ENCODE results near the gene SOX13.
"Not testable (repeated sequence)": the region's sequence is repeated elsewhere in the genome, so short reads cannot be mapped to it uniquely, and the experiment has no call there.

The SOX13 gene

GRCh38 chr1:204087893-204088528, 15.1 kb downstream of the SOX13 start:
- no peak for DNase-seq (ENCODE audit: low read depth)

- DNase-seq (ENCODE audit: low read depth) = no peak
These were observed 15.7 kb downstream of the SOX13 start for GRCh38 chr1:204088596-204088995.

GRCh38 chr1:204089044-204089751, 16.3 kb downstream of the SOX13 start:
- DNase-seq (ENCODE audit: low read depth) = peak; percentile 24

DNA sequence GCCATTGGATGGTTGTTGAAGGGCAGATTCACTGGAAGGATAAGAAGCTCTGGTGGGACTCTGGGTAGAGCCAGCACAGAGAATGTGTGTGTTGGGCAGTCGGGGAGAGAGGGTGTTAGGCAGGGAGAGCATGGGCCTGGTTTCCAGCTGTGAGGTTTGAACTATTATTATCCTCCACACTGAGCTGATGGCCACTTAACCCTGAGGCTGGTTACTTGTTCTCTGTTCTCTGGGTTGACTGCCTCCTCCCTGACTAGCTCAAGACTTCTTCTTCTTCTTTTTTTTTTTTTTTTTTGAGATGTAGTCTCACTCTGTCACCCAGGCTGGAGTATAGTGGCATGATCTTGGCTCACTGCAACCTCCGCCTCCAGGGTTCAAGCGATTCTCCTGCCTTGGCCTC, 17.2 kb downstream of the SOX13 start:
- not testable (repeated sequence) for DNase-seq (ENCODE audit: low read depth)

- DNase-seq (ENCODE audit: low read depth) = no peak
These were observed 18.2 kb downstream of the SOX13 start for GRCh38 chr1:204091066-204091465.

DNA sequence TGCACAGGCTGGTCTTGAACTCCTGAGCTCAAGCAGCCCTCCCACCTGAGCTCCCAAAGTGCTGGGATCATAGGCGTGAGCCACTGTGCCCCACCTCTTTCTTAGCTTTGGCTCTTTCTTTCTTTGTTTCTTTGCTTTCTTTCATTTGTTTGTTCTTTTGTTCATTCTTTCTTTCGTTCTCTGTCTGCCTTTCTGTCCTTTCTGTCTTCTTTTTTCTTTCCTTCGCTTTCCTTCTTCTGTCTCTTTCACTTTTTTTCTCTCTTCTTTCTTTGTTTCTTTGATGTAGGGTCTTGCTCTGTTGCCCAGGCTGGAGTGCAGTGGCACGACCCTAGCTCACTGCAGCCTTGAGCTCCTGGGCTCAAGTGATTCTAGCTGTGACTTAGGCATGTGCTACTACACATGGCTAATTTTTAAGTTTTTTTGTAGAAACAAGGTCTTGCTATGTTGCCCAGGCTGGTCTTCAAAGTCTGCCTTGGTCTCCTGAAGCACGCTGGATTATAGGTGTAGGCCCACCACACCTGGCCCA, 18.9 kb downstream of the SOX13 start:
- DNase-seq (ENCODE audit: low read depth) = no peak

DNA sequence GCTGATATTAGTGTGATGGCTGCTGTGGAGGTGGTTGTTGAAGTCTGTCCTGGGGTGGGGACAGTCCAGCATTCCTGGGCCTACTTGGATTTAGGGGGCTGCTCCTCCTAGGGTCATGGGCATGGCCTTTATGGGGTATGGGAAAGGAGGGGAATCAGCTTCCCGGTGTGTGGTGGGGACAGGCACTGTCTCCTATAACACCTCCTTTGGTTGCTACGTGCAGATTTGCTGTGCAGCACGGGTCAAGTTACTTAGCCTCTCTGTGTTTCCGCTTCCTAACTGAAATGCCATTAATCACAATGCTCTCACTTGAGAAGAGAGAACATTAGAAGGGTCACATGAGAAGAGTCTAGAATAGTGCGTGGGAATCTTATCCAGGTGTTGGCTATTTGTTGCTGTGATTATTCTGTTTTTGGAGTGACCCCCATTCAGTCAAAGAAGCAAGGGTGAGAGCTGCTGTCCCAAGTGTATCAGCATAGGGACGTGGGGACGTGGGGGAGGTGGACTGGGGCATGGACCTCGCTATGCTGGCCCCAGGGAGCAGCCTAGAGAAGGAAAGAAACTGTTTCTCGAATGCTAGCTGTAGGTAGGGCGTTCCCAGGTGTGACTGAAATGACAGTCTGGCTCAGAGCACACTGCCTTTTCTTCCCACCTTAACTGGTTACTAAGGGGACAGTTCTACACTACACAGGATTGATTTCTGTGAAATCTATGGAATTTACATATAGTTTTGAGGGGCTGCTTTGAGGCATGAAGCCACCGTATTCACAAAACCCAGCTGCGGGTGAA, 19.9 kb downstream of the SOX13 start:
- DNase-seq (ENCODE audit: low read depth) = no peak

- DNase-seq (ENCODE audit: low read depth) = no peak
These were observed 20.5 kb downstream of the SOX13 start for GRCh38 chr1:204093421-204093717.

- no peak for DNase-seq (ENCODE audit: low read depth)
These were observed 20.9 kb downstream of the SOX13 start for GRCh38 chr1:204093781-204094180.

- no peak for DNase-seq (ENCODE audit: low read depth)
These were observed 21.4 kb downstream of the SOX13 start for GRCh38 chr1:204094313-204094729.

DNA sequence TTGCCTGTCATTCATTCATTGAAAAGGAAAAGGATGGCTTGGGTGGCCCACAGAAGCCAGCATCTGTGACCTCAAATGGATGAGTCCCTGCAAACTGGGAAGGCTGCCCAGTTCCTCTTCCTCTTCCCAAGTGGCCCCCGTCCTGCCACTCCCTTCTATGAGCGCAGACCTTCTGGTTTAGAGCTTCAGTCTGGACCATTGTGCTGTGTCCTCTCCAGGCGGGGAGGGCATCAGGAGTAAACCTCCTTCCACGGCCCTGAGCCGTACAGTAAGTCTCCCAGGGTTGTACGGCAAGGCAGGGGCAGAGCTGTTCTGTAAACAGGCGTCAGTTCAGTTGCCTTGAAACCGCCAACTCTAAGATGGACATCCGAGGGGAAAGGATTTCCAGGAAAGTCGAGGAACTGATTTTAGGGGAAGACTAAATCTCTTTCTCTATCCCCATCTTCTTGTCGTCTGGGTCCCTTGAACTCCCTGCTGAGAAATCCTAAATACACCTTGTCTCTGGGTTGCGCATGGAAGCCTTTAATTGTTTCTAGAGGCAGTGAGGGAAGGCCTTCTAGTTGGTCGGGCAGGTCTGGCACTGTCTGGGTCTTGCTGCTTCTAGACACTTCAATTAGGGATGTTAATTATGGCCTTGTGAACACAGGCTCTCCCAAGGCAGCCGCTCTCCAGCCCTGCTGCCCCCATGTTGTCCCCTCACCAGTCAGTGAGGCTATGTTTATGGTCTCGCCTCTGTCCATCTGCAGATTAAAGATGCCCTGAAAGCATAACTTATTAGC, 22.1 kb downstream of the SOX13 start:
- no peak for DNase-seq (ENCODE audit: low read depth)

- DNase-seq (ENCODE audit: low read depth) = no peak
These were observed 24.0 kb downstream of the SOX13 start for GRCh38 chr1:204096931-204097330.

DNA sequence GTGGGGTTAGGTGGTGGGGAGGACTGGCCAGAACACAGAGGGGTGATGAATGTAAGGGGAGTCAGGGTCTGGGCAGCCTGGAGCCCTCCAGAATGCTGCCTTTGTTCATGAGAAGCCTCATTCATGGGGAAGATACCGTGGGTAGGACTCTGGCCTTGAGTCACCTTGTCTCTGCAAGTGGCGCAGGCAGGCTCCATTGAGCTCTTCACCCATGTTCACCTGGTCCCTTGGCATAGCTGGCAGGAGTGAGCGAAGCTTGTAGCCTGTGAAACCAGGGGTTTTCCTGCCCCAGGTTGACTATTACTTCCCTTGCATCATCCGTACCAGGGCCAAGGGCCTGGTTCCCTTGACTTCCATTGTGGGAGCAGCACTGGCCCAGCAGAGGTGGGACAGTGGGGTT, 25.8 kb downstream of the SOX13 start:
- DNase-seq (ENCODE audit: low read depth) = no peak

- DNase-seq (ENCODE audit: low read depth) = not testable (repeated sequence)
These were observed 26.8 kb downstream of the SOX13 start for GRCh38 chr1:204099754-204100153.

DNA sequence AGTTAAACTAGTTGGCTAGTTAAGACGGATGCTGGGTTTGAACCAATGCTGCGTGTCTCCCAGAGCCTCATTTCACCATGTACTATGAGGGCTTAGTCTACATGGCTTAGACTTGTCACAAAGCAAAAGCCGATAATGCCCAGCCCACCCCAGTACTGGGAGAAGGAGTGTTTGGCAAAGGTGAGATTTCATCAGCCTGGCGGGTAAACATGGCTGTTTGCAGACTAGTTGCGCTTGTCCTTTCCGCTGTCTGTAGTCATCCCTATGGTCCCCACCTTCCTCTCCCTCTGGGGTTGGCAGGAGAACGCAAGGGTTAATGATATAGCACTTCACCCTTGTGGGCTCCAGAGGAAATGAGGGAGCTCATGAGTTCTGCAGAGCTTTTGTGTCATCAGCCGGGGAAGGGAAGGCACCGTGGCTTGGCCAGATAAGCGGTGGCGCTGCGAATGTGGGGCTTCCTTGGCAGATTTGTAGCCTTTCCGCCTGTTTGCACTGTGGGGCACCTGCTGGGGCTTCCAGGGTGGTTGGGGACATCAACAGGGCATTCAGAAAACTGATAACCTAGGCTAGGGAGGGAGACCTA, 29.2 kb downstream of the SOX13 start:
- DNase-seq (ENCODE audit: low read depth) = no peak

DNA sequence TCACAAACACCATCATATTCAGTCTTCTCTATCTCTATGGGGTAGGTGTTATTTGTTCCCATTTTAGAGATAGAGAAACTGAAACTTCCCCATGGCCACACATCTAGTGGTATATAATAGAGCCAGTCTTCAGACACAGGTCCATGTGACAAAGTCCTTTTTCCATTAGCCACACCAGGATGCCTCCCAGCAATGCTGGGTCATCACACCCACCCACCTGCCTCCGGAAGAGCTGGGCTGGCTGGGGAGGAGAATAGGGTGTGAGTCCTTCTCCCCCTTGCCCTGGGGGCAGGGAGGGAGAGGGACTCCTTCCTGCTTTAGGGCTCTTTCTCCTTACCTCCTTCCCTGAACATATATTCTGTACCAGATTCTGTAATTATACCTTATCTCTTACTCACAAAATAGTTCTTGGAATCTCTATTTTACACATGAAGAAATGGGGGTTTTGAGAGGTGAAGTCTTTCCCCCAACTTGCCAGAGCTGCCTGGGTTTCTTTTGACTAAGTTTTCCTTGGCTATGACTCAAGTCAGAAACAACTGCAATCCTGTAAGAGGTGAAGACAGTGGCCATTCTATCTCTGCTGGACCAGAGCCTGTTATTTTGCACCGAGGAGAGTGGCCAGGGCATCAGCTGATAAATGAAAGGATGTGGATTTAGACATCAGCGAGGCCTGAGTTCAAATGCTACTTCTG, 30.0 kb downstream of the SOX13 start:
- peak; percentile 66 for DNase-seq (ENCODE audit: low read depth)

DNA sequence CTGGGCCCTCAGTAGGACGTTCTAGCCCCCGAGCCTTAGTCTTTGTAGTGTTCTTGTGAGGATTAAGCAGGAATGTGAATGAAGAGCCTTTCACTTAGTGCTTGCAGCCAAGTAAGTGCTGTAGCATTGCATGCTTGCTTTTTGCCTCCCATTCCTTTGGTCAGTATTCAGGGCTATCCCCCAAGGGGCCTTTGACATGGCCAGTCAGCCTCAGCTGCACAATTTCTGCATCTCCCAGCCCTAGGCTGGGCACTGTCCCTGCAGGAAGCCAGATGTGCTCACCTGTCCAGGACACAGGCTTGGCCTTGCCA, 30.5 kb downstream of the SOX13 start:
- peak; percentile 20 for DNase-seq (ENCODE audit: low read depth)

- peak; percentile 90 for DNase-seq (ENCODE audit: low read depth)
These were observed 31.6 kb downstream of the SOX13 start for GRCh38 chr1:204104331-204105130.

GRCh38 chr1:204105131-204105515, 32.2 kb downstream of the SOX13 start:
- DNase-seq (ENCODE audit: low read depth) = no peak

- DNase-seq (ENCODE audit: low read depth) = no peak
These were observed 33.9 kb downstream of the SOX13 start for GRCh38 chr1:204106825-204107224.

- DNase-seq (ENCODE audit: low read depth) = no peak
These were observed 35.0 kb downstream of the SOX13 start for GRCh38 chr1:204107892-204108291.

All from ELR (cell line).